Measurements from ENCODE around the gene EFNB3.

- TF ChIP-seq EZH2 (IDR thresholded peaks at IDR 0.05; ENCODE audit: borderline replicate concordance, insufficient read depth, low read length, poor library complexity, severe bottlenecking) (no peak), TAF1 (IDR thresholded peaks at IDR 0.05; ENCODE audit: low read depth) (no peak), POLR2AphosphoS5 (IDR thresholded peaks at IDR 0.05) (no peak), SMC3 (conservative IDR thresholded peaks at IDR 0.05; ENCODE audit: poor library complexity) (no peak), RAD21 (conservative IDR thresholded peaks at IDR 0.05) (no peak)
- TF ChIP-seq, protein P1, sequence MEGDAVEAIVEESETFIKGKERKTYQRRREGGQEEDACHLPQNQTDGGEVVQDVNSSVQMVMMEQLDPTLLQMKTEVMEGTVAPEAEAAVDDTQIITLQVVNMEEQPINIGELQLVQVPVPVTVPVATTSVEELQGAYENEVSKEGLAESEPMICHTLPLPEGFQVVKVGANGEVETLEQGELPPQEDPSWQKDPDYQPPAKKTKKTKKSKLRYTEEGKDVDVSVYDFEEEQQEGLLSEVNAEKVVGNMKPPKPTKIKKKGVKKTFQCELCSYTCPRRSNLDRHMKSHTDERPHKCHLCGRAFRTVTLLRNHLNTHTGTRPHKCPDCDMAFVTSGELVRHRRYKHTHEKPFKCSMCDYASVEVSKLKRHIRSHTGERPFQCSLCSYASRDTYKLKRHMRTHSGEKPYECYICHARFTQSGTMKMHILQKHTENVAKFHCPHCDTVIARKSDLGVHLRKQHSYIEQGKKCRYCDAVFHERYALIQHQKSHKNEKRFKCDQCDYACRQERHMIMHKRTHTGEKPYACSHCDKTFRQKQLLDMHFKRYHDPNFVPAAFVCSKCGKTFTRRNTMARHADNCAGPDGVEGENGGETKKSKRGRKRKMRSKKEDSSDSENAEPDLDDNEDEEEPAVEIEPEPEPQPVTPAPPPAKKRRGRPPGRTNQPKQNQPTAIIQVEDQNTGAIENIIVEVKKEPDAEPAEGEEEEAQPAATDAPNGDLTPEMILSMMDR (IDR thresholded peaks at IDR 0.05; ENCODE audit: poor library complexity, severe bottlenecking), result no peak
- TF ChIP-seq, protein P2, sequence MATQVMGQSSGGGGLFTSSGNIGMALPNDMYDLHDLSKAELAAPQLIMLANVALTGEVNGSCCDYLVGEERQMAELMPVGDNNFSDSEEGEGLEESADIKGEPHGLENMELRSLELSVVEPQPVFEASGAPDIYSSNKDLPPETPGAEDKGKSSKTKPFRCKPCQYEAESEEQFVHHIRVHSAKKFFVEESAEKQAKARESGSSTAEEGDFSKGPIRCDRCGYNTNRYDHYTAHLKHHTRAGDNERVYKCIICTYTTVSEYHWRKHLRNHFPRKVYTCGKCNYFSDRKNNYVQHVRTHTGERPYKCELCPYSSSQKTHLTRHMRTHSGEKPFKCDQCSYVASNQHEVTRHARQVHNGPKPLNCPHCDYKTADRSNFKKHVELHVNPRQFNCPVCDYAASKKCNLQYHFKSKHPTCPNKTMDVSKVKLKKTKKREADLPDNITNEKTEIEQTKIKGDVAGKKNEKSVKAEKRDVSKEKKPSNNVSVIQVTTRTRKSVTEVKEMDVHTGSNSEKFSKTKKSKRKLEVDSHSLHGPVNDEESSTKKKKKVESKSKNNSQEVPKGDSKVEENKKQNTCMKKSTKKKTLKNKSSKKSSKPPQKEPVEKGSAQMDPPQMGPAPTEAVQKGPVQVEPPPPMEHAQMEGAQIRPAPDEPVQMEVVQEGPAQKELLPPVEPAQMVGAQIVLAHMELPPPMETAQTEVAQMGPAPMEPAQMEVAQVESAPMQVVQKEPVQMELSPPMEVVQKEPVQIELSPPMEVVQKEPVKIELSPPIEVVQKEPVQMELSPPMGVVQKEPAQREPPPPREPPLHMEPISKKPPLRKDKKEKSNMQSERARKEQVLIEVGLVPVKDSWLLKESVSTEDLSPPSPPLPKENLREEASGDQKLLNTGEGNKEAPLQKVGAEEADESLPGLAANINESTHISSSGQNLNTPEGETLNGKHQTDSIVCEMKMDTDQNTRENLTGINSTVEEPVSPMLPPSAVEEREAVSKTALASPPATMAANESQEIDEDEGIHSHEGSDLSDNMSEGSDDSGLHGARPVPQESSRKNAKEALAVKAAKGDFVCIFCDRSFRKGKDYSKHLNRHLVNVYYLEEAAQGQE (IDR thresholded peaks at IDR 0.05; ENCODE audit: borderline replicate concordance), result no peak
Measured at GRCh38 chr17:7695586-7695985, 9.4 kb upstream of the EFNB3 start.
